IMR-90 (cell line): Measurements from ENCODE around the gene GDF15. TPM values are rescaled to one million over a fixed set of nuclear protein-coding genes. Genes with fewer than 3 reads are reported as not detected.

Source experiments
- ATAC-seq: fragments of 200-7000 bp; cut with Tn5 transposase; 2 replicates; pipeline ENCODE4 v1.9.1; 2020; ENCODE audit warnings: low read depth, mild to moderate bottlenecking, moderate library complexity
- BruUV-seq: library from RNA; stranded (reverse); fragments of 400-500 nt; replicated peaks from 2 replicates; lab custom pipeline; 2021; lab: Mats Ljungman, UMichigan
- CTCF ChIA-PET: fragments of 300-600 bp; formaldehyde crosslinking; extraction: SDS; loops from one replicate; lab custom pipeline; 2021; ENCODE audit warnings: antibody characterized with exemption; lab: Yijun Ruan, JAX
- POLR2A ChIA-PET: fragments of 300-600 bp; sonication (Branson Sonifier 250); formaldehyde crosslinking; loops from one replicate; lab custom pipeline; 2022; ENCODE audit warnings: antibody characterized with exemption; ENCODE audit not compliant: unreplicated experiment; lab: Charles Lee
- DNase-seq: peaks from one replicate; pipeline ENCODE4 v3.0.0; 2013
- H2AFZ ChIP-seq: replicated peaks from 2 replicates; pipeline ENCODE3; 2013; ENCODE audit warnings: low read length, mild to moderate bottlenecking; ENCODE audit not compliant: poor library complexity
- H2AK5ac ChIP-seq: 2 replicates; pipeline ENCODE4 v1.6.1; 2013; ENCODE audit warnings: low read depth, low read length, inconsistent platforms
- H2AK9ac ChIP-seq: replicated peaks from 2 replicates; pipeline ENCODE3; 2013; ENCODE audit warnings: mild to moderate bottlenecking, low read depth, low read length, moderate library complexity; ENCODE audit not compliant: poor library complexity
- H2BK120ac ChIP-seq: 2 replicates; pipeline ENCODE4 v1.6.1; 2013; ENCODE audit warnings: low read depth, low read length, inconsistent platforms
- H2BK15ac ChIP-seq: 3 replicates; pipeline ENCODE4 v1.6.1; 2013; ENCODE audit warnings: low read depth, low read length, inconsistent platforms
- H2BK20ac ChIP-seq: 2 replicates; pipeline ENCODE4 v1.6.1; 2013; ENCODE audit warnings: low read depth, mild to moderate bottlenecking, inconsistent platforms, low read length, moderate library complexity
- H2BK5ac ChIP-seq: 2 replicates; pipeline ENCODE4 v1.6.1; 2013; ENCODE audit warnings: mild to moderate bottlenecking, low read depth, low read length, inconsistent platforms; ENCODE audit not compliant: poor library complexity, severe bottlenecking
- H3K14ac ChIP-seq: replicated peaks from 2 replicates; pipeline ENCODE4 v1.6.1; 2013; ENCODE audit warnings: low read depth, low read length, inconsistent platforms
- H3K18ac ChIP-seq: 2 replicates; pipeline ENCODE4 v1.6.1; 2013; ENCODE audit warnings: low read depth, low read length, control low read depth
- H3K23ac ChIP-seq: 2 replicates; pipeline ENCODE4 v1.6.1; 2013; ENCODE audit warnings: low read depth, low read length, inconsistent platforms
- H3K27ac ChIP-seq: 2 replicates; pipeline ENCODE4 v1.5.1; 2013; ENCODE audit warnings: mild to moderate bottlenecking, control low read depth, low read length; ENCODE audit not compliant: insufficient read depth
- H3K27me3 ChIP-seq: 2 replicates; pipeline ENCODE4 v1.6.1; 2013; ENCODE audit warnings: low read length; ENCODE audit not compliant: control insufficient read depth, insufficient read depth
- H3K36me3 ChIP-seq: 2 replicates; pipeline ENCODE4 v1.6.1; 2013; ENCODE audit warnings: low read length, mixed read lengths; ENCODE audit not compliant: control insufficient read depth, insufficient read depth
- H3K4ac ChIP-seq: 2 replicates; pipeline ENCODE4 v1.6.1; 2013; ENCODE audit warnings: low read depth, low read length, inconsistent platforms
- H3K4me1 ChIP-seq: 2 replicates; pipeline ENCODE4 v1.6.1; 2013; ENCODE audit warnings: low read length, mixed read lengths; ENCODE audit not compliant: control insufficient read depth, insufficient read depth
- H3K4me2 ChIP-seq: 2 replicates; pipeline ENCODE4 v1.6.1; 2013; ENCODE audit warnings: low read depth, mild to moderate bottlenecking, control low read depth, low read length, moderate library complexity
- H3K4me3 ChIP-seq: 2 replicates; pipeline ENCODE4 v1.5.1; 2013; ENCODE audit warnings: low read depth, mild to moderate bottlenecking, control low read depth, low read length, moderate library complexity; ENCODE audit not compliant: insufficient read depth
- H3K56ac ChIP-seq: 2 replicates; pipeline ENCODE4 v1.6.1; 2013; ENCODE audit warnings: low read length, inconsistent platforms; ENCODE audit not compliant: insufficient read depth; ENCODE audit errors: extremely low read depth
- H3K79me1 ChIP-seq, 2 experiments: 2 replicates each; pipeline ENCODE4 v1.6.1; 2013; ENCODE audit warnings: low read length in 2 of 2, inconsistent platforms in 1 of 2, low read depth in 1 of 2
- H3K9ac ChIP-seq: 2 replicates; pipeline ENCODE4 v1.6.1; 2013; ENCODE audit warnings: low read depth, low read length, control low read depth
- H3K9me1 ChIP-seq: 2 replicates; pipeline ENCODE4 v1.6.1; 2013; ENCODE audit warnings: low read length, inconsistent platforms; ENCODE audit not compliant: insufficient read depth
- H3K9me3 ChIP-seq: 2 replicates; pipeline ENCODE4 v1.6.1; 2013; ENCODE audit warnings: low read length; ENCODE audit not compliant: control insufficient read depth, insufficient read depth
- H4K20me1 ChIP-seq: 2 replicates; pipeline ENCODE4 v1.6.1; 2013; ENCODE audit warnings: low read length, inconsistent platforms; ENCODE audit not compliant: insufficient read depth
- H4K5ac ChIP-seq: 2 replicates; pipeline ENCODE4 v1.6.1; 2013; ENCODE audit warnings: mild to moderate bottlenecking, low read depth, low read length, control low read depth
- H4K8ac ChIP-seq, 2 experiments: 2 replicates each; pipeline ENCODE4 v1.6.1; 2013; ENCODE audit warnings: low read depth in 2 of 2, low read length in 2 of 2, control low read depth in 1 of 2, inconsistent platforms in 1 of 2
- H4K91ac ChIP-seq: 2 replicates; pipeline ENCODE4 v1.6.1; 2013; ENCODE audit warnings: low read depth, low read length, inconsistent platforms; ENCODE audit not compliant: insufficient read depth
- BHLHE40 ChIP-seq: fragments of 150-350 bp; IDR thresholded peaks from 2 replicates; pipeline ENCODE4 v1.6.1; 2016; ENCODE audit warnings: mild to moderate bottlenecking, low read depth, low read length
- CEBPB ChIP-seq: IDR thresholded peaks from 2 replicates; pipeline ENCODE4 v1.6.1; 2012; ENCODE audit warnings: low read depth, low read length, improper control_type of control experiment
- CHD1 ChIP-seq: IDR thresholded peaks from 2 replicates; pipeline ENCODE4 v1.6.1; 2012; ENCODE audit warnings: low read depth, low read length, improper control_type of control experiment
- FOS ChIP-seq: fragments of 150-350 bp; IDR thresholded peaks from 2 replicates; pipeline ENCODE4 v1.6.1; 2016; ENCODE audit warnings: low read depth, low read length
- MAFK ChIP-seq: IDR thresholded peaks from 2 replicates; pipeline ENCODE4 v1.6.1; 2012; ENCODE audit warnings: low read depth, low read length, improper control_type of control experiment
- MAZ ChIP-seq: IDR thresholded peaks from 2 replicates; pipeline ENCODE4 v1.6.1; 2012; ENCODE audit warnings: low read depth, mild to moderate bottlenecking, low read length, improper control_type of control experiment, moderate library complexity, borderline replicate concordance
- MXI1 ChIP-seq: IDR thresholded peaks from 2 replicates; pipeline ENCODE4 v1.6.1; 2012; ENCODE audit warnings: low read depth, mild to moderate bottlenecking, low read length, moderate library complexity, borderline replicate concordance
- NFE2L2 ChIP-seq: fragments of 150-350 bp; IDR thresholded peaks from 2 replicates; pipeline ENCODE4 v1.6.1; 2016; ENCODE audit warnings: low read depth, mild to moderate bottlenecking, low read length
- POLR2A ChIP-seq: IDR thresholded peaks from 2 replicates; pipeline ENCODE4 v1.6.1; 2012; ENCODE audit warnings: mild to moderate bottlenecking, low read depth, low read length
- RAD21 ChIP-seq: IDR thresholded peaks from 2 replicates; pipeline ENCODE4 v1.6.1; 2012; ENCODE audit warnings: low read length, improper control_type of control experiment
- RCOR1 ChIP-seq: IDR thresholded peaks from 2 replicates; pipeline ENCODE4 v1.6.1; 2012; ENCODE audit warnings: mild to moderate bottlenecking, low read length, improper control_type of control experiment; ENCODE audit not compliant: insufficient replicate concordance
- RFX5 ChIP-seq: IDR thresholded peaks from 2 replicates; pipeline ENCODE4 v1.8.0; 2012; ENCODE audit warnings: low read depth, mild to moderate bottlenecking, low read length, moderate library complexity
- SMC3 ChIP-seq: fragments of 150-350 bp; IDR thresholded peaks from 2 replicates; pipeline ENCODE4 v1.6.1; 2016; ENCODE audit warnings: low read depth, mild to moderate bottlenecking, antibody characterized with exemption, low read length, moderate library complexity
- WGBS, 2 experiments: methylation state at CpG; one replicate each; pipeline versions ENCODE4 v1.1.5 to v1.1.7; 2013; ENCODE audit warnings: missing lambda C conversion rate in 2 of 2; ENCODE audit not compliant: insufficient read length in 1 of 2; ENCODE audit errors: extremely low coverage in 2 of 2; 5-methylcytosine and 5-hydroxymethylcytosine counted together
- dilution Hi-C: fragments of 300-500 bp; cut with HindIII; formaldehyde crosslinking; loops from one replicate; pipeline ENCODE4 v1.14.3; 2018; ENCODE audit warnings: low sequenced_read_pairs; ENCODE audit not compliant: unreplicated experiment
- in situ Hi-C: fragments of 300-500 bp; cut with MboI; formaldehyde crosslinking; loops from 3 replicates; pipeline ENCODE4 v1.14.3; 2019; ENCODE audit warnings: low sequenced_read_pairs, inconsistent platforms, mixed read lengths
- intact Hi-C: fragments of 100-400 bp; cut with micrococcal nuclease; formaldehyde crosslinking; loops from 2 replicates; pipeline ENCODE4 v1.10.0; 2022
- polyA plus RNA-seq, 3 experiments: library from polyadenylated mRNA; depleted of rRNA; stranded (reverse); fragments of >200 nt; gene quantifications; 2 replicates each; pipeline ENCODE4 v1.2.3, GENCODE V29; 2012; ENCODE audit warnings: low replicate concordance in 1 of 3
- total RNA-seq: library from RNA; depleted of rRNA; stranded (reverse); fragments of >200 nt; gene quantifications from 2 replicates; pipeline ENCODE4 v1.2.3, GENCODE V29; 2012
- TF ChIP-seq, protein P1 (sequence below): fragments of 150-350 bp; IDR thresholded peaks from 2 replicates; pipeline ENCODE4 v1.6.1; 2017; ENCODE audit warnings: mild to moderate bottlenecking, antibody characterized with exemption, low read length, low read depth
- TF ChIP-seq, protein P2 (sequence below): fragments of 150-350 bp; IDR thresholded peaks from 2 replicates; pipeline ENCODE4 v1.6.1; 2016; ENCODE audit warnings: low read depth, mild to moderate bottlenecking, low read length, moderate library complexity, borderline replicate concordance
- TF ChIP-seq, protein P3 (sequence below): conservative IDR thresholded peaks from 2 replicates; pipeline ENCODE4 v1.5.1; 2012; ENCODE audit warnings: mild to moderate bottlenecking, low read depth, low read length, improper control_type of control experiment

GDF15 gene
- total and polyA plus RNA-seq, 2 of the 4 experiments (the other 2 are of a cell fraction), result 5.6 to 49.8 TPM

DNA sequence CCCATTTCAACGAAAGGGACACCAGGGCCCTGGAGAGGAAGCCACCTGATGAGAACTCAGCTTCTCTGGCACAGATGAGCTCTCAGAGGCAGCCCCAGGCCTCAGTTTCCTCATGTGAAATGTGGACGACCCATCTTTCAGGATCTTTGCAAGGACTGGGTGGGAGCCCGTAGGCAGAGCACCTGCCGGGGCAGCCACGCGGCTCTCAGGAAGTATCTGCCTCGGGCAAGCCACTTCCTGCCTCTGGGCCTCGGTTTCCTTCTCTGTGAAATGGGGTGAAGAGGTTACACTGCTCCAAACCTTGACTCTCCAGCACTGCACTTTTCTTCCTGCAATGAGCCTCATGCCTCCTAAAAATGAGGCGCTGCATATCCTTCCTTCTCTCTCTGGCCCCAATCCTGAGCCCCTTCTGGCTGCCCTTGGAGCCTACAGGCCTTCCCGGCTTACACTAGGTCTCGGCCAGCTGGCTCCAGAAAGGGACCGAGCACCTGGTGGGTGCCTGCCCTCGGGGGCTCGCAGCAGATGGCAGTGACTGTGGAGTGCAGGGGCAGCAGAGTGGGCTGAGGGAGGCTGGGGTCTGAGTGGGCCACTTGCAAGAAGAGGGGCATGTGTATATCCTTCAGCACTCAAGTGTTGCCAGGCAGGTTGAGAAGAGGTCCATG lies 36.7 kb downstream of the GDF15 start:
- no peak overlapping the region for H3K4me3 ChIP-seq
- H2BK15ac ChIP-seq, result no peak overlapping the region
- no peaks in the 10 kb centered on the region; the same call in 1 of the 2 replicates for H3K36me3 ChIP-seq
- H3K9ac ChIP-seq, result no peak overlapping the region
- POLR2A ChIA-PET, result no interaction called here
- no peak for DNase-seq
- TF ChIP-seq RFX5 (no peak), MAFK (no peak), RCOR1 (no peak), FOS (no peak), RAD21 (no peak), MXI1 (no peak), POLR2A (no peak), NFE2L2 (no peak), BHLHE40 (no peak), CHD1 (no peak), CEBPB (no peak), MAZ (no peak), SMC3 (no peak)
- TF ChIP-seq, protein P1, sequence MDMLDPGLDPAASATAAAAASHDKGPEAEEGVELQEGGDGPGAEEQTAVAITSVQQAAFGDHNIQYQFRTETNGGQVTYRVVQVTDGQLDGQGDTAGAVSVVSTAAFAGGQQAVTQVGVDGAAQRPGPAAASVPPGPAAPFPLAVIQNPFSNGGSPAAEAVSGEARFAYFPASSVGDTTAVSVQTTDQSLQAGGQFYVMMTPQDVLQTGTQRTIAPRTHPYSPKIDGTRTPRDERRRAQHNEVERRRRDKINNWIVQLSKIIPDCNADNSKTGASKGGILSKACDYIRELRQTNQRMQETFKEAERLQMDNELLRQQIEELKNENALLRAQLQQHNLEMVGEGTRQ, result no peak
- TF ChIP-seq, protein P2, sequence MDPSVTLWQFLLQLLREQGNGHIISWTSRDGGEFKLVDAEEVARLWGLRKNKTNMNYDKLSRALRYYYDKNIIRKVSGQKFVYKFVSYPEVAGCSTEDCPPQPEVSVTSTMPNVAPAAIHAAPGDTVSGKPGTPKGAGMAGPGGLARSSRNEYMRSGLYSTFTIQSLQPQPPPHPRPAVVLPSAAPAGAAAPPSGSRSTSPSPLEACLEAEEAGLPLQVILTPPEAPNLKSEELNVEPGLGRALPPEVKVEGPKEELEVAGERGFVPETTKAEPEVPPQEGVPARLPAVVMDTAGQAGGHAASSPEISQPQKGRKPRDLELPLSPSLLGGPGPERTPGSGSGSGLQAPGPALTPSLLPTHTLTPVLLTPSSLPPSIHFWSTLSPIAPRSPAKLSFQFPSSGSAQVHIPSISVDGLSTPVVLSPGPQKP, result no peak
- TF ChIP-seq, protein P3, sequence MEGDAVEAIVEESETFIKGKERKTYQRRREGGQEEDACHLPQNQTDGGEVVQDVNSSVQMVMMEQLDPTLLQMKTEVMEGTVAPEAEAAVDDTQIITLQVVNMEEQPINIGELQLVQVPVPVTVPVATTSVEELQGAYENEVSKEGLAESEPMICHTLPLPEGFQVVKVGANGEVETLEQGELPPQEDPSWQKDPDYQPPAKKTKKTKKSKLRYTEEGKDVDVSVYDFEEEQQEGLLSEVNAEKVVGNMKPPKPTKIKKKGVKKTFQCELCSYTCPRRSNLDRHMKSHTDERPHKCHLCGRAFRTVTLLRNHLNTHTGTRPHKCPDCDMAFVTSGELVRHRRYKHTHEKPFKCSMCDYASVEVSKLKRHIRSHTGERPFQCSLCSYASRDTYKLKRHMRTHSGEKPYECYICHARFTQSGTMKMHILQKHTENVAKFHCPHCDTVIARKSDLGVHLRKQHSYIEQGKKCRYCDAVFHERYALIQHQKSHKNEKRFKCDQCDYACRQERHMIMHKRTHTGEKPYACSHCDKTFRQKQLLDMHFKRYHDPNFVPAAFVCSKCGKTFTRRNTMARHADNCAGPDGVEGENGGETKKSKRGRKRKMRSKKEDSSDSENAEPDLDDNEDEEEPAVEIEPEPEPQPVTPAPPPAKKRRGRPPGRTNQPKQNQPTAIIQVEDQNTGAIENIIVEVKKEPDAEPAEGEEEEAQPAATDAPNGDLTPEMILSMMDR, result no peak
- no peak overlapping the region for H4K91ac ChIP-seq
- peaks cover 67% of the 10 kb centered on the region for H4K20me1 ChIP-seq
- H4K5ac ChIP-seq, result no peak overlapping the region
- H3K4me1 ChIP-seq, result peaks cover 22% of the 10 kb centered on the region
- H3K14ac ChIP-seq, result no peak overlapping the region
- H2BK120ac ChIP-seq, result no peak overlapping the region
- no peak overlapping the region for H2BK20ac ChIP-seq
- peaks cover 4 to 72% of the 10 kb centered on the region in 2 experiments for H3K79me1 ChIP-seq
- CTCF ChIA-PET, result no interaction called here
- no peak overlapping the region for H3K56ac ChIP-seq
- intact Hi-C loops (no loop called here), in situ Hi-C loops (no loop called here), dilution Hi-C loops (no loop called here)
- H3K18ac ChIP-seq, result no peak overlapping the region
- no peak overlapping the region for H3K4me2 ChIP-seq
- WGBS, 2 experiments, result 91% methylated on average over 6 of the region's 14 CpGs; no CpG with 5 or more reads in 1 of the 2 experiments
- H3K27me3 ChIP-seq, result no peaks in the 10 kb centered on the region
- no peak overlapping the region for H4K8ac ChIP-seq
- no peak for ATAC-seq
- peak overlapping the region; percentile 9 for H2AK9ac ChIP-seq
- BruUV-seq, result no TSS peak
- H2AK5ac ChIP-seq, result no peak overlapping the region
- no peaks in the 10 kb centered on the region for H3K9me3 ChIP-seq
- no peak overlapping the region for H3K23ac ChIP-seq
- H3K27ac ChIP-seq, result no peak overlapping the region
- no peak overlapping the region for H2BK5ac ChIP-seq
- no peak overlapping the region for H2AFZ ChIP-seq
- H3K4ac ChIP-seq, result no peak overlapping the region
- H3K9me1 ChIP-seq, result peaks cover 27% of the 10 kb centered on the region
